PC-3 (cell line): ENCODE data around the gene KRTAP10-4.

Source experiments
- EZH2 ChIP-seq: fragments of 300-600 bp; sonication (generic); IDR thresholded peaks from one replicate; pipeline ENCODE4 v1.6.1; 2017; ENCODE audit warnings: antibody characterized with exemption, mild to moderate bottlenecking, low read length; ENCODE audit not compliant: unreplicated experiment
- TF ChIP-seq, protein P1 (sequence below): fragments of 300-600 bp; sonication (generic); conservative IDR thresholded peaks from 2 replicates; pipeline ENCODE4 v1.5.1; 2017; ENCODE audit warnings: antibody characterized with exemption, low read depth, mild to moderate bottlenecking, low read length

DNA sequence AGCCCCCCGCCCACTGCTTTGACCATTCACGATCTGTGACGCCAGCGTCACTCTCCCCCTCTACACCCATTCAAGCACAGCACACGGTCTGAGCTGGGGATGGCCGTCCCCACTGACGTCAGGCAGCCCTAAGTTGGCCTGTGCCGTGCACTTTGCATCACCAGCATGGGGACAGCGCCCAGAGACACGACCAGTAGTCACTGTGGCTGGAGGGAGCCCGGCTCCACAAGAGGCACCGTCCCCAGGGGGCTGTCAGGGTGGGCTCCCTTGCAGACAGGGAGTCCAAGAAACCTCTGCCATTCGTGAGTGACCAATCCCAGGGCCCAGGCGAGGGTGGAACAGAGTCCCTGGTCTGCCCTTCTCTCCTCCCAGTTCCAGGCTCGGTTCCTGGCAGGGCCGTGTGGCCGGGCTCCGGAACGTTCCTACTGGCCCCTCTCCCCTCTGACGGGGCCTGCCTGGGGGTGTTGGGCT, 40.7 kb downstream of the KRTAP10-4 start:
- TF ChIP-seq, protein P1, sequence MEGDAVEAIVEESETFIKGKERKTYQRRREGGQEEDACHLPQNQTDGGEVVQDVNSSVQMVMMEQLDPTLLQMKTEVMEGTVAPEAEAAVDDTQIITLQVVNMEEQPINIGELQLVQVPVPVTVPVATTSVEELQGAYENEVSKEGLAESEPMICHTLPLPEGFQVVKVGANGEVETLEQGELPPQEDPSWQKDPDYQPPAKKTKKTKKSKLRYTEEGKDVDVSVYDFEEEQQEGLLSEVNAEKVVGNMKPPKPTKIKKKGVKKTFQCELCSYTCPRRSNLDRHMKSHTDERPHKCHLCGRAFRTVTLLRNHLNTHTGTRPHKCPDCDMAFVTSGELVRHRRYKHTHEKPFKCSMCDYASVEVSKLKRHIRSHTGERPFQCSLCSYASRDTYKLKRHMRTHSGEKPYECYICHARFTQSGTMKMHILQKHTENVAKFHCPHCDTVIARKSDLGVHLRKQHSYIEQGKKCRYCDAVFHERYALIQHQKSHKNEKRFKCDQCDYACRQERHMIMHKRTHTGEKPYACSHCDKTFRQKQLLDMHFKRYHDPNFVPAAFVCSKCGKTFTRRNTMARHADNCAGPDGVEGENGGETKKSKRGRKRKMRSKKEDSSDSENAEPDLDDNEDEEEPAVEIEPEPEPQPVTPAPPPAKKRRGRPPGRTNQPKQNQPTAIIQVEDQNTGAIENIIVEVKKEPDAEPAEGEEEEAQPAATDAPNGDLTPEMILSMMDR = no peak
- TF ChIP-seq EZH2 = no peak
